HG02981 (cell line): ENCODE data around the gene JUP.
"Not testable (repeated sequence)": the region's sequence is repeated elsewhere in the genome, so short reads cannot be mapped to it uniquely, and the experiment has no call there.

Experiments used
- ATAC-seq: cut with Tn5 transposase; IDR thresholded peaks from one replicate; pipeline ENCODE4 v1.9.1; 2021; ENCODE audit warnings: mild to moderate bottlenecking, moderate library complexity; ENCODE audit not compliant: unreplicated experiment

The JUP gene

GRCh38 chr17:41781404-41782110 lies 5.0 kb downstream of the JUP start:
- no peak for ATAC-seq

- ATAC-seq, result no peak
These were observed 6.6 kb downstream of the JUP start for GRCh38 chr17:41779954-41780353.

DNA sequence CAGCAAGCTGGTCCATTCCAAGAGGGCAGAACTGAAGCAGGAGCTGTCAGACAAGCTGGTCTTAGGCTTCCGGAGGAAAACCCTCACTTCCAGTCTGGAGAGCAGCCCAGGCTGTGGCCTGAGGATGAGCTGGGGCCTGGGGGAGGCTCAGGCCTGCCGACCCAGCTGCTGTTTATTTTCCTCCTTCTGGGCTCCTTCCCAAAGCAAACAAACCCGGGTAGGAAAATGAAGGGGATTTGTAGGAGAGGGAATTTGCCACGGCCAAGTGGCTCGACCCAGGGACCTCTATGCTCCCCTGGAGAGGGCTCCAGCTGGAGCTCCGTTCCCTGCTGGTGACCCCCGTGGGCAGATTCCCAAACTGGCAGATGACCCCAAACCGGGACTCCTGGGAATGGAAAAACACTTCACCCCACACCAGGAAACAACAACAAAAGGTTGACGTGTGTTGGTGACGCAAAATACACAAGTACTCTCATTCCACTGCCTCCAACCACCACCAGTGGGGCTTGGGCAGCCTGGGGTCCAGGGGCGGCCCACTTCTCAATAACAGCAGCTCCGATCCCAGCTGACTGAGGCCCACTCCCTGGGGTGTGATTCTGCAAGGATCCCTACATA lies 8.8 kb downstream of the JUP start:
- ATAC-seq, result no peak

- ATAC-seq, result no peak
These were observed 9.3 kb downstream of the JUP start for GRCh38 chr17:41777157-41777573.

DNA sequence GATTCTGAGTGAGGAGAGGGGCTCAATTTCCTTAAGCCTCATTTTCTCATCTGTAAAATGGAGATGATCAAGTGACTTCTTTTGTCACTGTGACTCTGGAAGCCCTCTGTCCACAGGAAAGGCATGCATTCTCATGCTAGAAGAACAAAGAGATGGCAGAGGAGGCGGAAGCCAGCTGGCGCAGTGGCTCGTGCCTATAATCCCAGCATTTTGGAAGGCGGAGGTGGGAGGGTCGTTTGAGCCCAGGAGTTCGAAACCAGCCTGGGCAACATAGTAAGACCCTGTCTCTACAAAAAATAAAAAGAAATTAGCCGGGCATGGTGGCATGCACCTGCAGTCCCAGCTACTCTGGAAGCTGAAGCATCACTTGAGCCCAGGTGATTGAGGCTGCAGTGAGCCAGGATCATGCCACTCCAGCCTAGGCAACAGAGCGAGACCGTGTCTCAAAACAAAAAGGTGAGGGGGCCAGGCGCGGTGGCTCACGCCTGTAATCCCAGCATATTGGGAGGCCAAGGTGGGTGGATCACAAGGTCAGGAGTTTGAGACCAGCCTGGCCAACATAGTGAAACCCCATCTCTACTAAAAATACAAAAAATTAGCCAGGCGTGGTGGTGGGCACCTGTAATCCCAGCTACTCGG lies 10.1 kb downstream of the JUP start:
- not testable (repeated sequence) for ATAC-seq

GRCh38 chr17:41775394-41776226 lies 10.9 kb downstream of the JUP start:
- no peak for ATAC-seq

DNA sequence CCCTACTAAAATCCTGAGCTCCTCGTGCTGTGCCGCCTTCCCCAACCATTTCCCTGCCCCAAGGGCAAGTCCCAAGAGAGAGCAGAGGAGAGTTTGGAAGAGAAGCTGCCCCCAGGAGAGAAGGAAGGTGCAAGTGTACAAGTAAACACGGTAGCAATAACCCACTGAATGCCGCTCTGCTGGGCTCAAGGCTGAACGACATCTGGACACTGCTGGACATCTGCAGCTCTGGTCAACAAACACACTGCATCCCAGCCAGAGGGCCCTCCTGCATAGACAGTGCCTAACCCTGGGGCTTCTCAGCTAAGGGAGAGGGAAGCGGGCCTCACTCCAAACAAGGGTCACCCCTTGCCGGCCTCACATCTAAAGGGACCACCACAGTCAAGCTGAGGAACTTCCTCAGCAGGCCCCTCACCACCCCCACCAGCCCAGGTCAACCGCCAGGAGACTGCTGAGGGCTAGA lies 12.7 kb downstream of the JUP start:
- ATAC-seq, result no peak

DNA sequence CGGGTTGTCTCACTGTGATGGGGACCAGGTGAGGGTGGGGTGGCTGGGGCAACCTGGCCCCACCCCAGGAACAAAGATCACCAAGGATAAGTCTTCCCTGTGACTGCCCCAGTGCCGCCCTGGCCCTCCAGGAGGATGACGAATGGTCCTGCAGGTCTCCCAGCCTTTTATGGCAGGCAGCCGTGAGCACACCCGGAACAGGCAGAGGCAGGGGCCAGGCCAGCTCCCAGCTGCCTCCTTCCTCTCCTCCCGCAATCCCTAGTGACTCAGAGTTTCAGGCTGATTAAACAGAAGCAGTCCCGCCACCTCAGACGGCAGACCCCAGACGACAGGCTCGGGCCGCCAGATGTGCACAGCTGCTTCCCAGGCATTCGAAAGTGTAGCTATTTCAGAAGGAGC lies 13.3 kb downstream of the JUP start:
- no peak for ATAC-seq

- no peak for ATAC-seq
These were observed 13.8 kb downstream of the JUP start for GRCh38 chr17:41772586-41773189.

GRCh38 chr17:41772218-41772585 lies 14.3 kb downstream of the JUP start:
- no peak for ATAC-seq

- ATAC-seq, result no peak
These were observed 14.9 kb downstream of the JUP start for GRCh38 chr17:41771389-41772206.

DNA sequence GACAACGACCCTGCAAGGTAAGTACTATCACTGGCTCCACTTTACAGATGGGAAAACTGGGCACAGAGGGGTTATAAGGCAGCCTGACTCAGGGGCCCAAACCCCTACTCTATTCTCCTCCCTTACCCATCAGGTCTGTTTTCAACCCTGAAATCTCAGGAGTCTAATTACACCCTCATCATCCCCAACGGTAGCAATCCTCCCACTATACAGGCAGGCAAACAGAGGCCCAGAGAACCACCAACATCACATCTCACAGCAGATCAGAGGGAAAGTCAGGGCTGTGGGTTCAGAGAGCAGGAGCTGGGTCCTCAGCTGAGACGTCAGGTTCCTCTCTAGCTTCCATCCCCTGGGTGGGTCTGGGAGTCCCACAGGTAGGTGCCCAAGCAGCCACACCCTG lies 16.5 kb downstream of the JUP start:
- no peak for ATAC-seq

DNA sequence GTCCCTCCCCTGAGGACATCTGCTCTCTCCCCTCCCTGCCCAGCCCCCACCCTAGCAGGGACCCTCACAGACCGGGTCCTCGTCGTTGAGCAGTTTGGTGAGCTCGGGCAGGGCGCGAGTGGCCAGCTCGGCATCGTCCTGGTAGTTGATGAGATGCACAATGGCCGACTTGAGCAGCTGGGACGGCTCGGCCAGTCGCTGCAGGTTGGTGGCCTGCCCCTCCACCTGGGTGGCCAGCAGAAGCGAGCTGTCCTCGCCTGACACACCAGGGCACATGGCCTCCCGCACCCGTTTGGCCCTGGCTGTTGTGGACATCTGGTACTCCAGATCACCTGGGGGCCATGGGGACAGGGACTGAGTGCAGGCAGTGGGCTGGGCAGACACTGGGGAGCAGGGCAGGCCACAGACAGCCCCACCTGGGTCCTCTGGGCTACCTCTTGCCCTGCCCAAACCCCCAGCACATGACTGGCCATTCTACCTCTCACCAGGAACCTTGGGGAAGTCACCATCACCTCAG lies 17.1 kb downstream of the JUP start:
- no peak for ATAC-seq

DNA sequence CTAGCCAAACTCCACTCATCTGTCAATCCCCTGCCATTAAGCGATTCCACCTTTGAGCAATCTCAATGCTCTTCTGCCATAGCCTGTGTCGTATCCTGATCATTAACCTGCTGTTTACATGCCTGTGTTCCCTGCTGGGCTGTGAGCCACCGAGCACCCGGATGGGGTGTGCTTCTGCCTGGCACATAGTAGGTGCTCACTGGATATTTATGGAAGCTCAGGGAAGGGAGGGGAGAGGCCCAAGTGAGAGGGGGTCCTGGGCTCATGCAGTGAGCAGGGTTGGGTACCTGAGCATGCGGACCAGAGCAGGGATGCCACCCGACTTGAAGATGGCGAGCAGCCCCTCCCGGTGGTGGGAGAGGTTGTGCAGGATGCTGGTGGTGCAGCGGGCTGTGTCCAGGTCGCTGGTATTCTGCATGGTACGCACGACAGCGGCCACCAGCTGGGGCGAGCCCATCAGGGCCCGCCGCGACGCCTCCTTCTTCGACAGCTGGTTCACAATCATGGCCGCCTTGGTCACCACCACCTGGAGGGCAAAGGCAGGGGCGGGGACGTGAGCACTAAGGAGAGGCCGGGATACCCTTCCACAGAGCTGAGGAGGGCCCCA lies 17.7 kb downstream of the JUP start:
- ATAC-seq, result no peak

DNA sequence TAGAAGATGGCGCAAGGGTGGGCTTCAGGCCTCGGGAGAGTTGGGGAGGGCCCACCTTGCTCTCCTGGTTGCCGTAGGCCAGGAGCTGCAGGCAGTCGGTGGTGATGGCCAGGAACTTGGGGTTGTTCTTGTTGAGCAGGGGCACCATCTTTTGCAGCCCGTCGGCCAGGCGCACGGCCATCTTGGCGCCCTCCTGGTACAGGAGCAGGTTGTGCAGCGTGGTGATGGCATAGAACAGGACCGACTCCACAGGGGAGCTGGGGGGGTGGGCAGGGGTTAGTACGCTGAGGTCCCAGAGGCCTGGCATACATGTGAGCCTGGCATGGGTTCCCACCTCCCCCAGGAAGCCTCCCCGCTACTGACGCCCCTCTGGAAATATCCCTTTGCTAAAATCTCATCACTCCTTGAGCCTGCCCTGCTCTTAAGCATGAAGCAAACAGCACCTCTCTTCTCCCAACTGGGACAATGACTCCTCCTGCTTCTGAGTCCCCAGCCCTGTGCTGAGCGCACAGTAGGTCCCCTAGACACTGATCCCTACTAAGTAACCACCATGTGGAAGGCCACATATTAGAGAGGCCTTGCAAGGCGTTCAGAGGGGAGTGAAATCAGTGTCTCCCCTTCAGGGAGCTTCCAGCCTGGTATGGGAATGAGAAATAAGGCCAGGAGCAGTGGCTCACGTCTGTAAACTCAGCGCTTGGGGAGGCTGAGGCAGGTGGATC lies 19.0 kb downstream of the JUP start:
- no peak for ATAC-seq

DNA sequence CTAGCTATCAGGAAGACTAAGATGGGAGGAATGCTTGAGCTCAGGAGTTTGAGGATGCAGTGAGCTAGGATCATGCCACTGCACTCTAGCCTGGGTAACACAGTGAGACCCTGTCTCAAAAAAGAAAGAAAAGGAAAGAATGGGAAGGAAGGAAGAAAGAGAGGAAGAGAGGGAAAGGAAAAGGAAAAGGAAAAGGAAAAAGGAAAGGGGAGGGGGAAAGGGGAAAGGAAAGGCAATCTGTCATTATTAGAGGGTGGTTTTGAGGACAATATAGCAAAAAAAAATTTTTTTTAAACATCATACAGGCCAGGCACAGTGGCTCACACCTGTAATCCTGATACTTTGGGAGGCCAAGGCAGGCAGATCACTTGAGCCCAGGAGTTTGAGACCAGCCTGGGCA lies 20.4 kb downstream of the JUP start:
- no peak for ATAC-seq

DNA sequence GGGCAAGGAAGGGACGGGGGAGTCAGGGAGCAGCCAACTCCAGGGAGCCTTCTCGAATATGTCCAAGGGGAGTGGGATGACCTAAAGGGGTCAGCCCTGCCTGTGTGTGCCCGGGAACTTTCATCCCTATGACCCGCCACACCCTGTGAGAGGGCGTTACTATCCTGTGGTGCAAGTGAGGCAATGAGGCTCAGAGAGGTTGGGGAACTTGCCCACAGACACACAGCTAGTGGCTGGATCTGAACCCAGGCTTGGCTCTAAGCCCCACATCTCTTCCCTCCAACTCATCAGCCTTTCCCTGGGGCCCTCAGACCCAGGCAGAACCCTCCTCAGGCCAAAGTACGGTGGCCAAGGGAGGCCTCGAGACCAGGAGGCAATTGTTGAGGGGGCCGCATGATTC lies 23.2 kb downstream of the JUP start:
- no peak for ATAC-seq

DNA sequence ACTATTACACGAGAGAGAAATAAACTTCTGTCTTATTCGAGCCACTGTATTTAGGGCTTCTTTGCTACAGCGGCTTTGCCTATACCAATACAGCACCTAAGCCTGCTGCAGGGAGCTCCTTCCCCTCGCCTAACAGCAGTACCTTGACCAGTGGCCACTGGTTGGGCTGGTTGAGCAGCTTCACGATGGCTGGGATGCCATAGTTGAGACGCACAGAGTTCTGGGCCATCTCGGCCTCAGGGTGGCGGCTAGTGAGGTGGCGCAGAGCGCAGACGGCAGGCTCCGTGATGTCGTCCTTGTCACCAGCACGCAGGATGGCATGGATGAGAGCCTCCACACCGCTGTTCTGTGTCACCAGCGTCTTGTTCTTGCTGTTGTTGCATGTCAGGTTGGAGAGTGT lies 23.7 kb downstream of the JUP start:
- ATAC-seq, result no peak

DNA sequence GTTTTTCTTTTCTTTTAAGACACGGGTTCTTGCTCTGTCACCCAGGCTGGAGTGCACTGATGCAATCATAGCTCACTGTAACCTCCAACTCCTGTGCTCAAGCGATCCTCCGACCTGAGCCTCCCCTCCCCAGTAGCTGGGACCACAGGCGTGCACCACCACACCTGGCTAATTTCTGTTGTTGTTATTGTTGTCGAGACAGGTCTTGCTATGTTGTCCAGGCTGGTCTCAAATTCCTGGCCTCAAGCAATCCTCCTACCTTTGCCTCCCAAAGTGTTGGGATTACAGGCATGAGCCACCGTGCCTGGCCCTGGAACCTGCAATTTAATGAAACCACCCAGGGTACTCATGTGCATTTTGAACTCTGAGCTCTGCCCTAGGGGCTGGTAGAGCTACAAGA lies 24.1 kb downstream of the JUP start:
- ATAC-seq, result no peak
